ENCODE results near the gene PGAM2. TPM values are rescaled to one million over a fixed set of nuclear protein-coding genes. Genes with fewer than 3 reads are reported as not detected.
A peak's percentile ranks its signal among the peaks of the same experiment; 100 is the strongest.

PGAM2 gene
- total and polyA plus RNA-seq, 2 of the 4 experiments (the other 2 are of a cell fraction), result not detected

DNA sequence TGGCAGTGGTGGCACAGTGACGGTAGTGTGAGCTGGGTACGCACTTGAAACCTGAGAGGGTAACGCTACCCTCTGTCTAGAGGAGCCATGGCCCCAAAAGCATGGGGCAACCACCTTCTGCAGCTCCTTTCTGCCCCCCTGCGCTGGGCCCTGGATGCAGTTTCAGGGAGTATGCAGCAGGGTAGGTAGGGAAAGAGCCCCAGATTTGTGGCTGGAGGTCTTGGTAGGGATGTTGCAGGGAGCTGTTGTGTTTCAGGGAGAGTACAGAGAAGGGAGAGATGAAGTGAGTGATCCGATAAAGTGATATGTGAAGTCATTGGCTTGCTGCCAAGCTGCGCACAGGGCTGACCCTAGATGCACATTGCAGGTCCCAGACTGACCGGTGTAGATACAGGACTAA, 2.7 kb upstream of the PGAM2 start:
- dilution Hi-C loops (cut with HindIII; ENCODE audit: low sequenced_read_pairs, unreplicated experiment), result no loop called here
- BruUV-seq (replicated peaks), result no TSS peak
- H3K79me1 ChIP-seq (ENCODE audit: low read depth in 1 of 2, low read length in 2 of 2), result no peaks in the 10 kb centered on the region
- no peak overlapping the region for H2BK120ac ChIP-seq (ENCODE audit: low read depth, low read length)
- POLR2A ChIA-PET (ENCODE audit: unreplicated experiment), result interaction anchor here (0.9 kb wide), 1 partner anchor 20 kb away, joined by 4 read pairs; no protein-coding TSS in a partner anchor
- no peak overlapping the region for H3K14ac ChIP-seq (replicated peaks; ENCODE audit: low read depth, low read length)
- no peaks in the 10 kb centered on the region for H3K27me3 ChIP-seq (ENCODE audit: control insufficient read depth, insufficient read depth, low read length)
- intact Hi-C loops (cut with micrococcal nuclease), result no loop called here
- no peak overlapping the region for H3K9ac ChIP-seq (ENCODE audit: low read depth, low read length)
- TF ChIP-seq CEBPB (IDR thresholded peaks at IDR 0.05; ENCODE audit: low read depth, low read length) (no peak), POLR2A (IDR thresholded peaks at IDR 0.05; ENCODE audit: low read depth, low read length) (peak; percentile 58)
- H2BK5ac ChIP-seq (ENCODE audit: low read depth, low read length, poor library complexity, severe bottlenecking), result no peak overlapping the region
- H3K56ac ChIP-seq (ENCODE audit: extremely low read depth, insufficient read depth, low read length), result no peak overlapping the region
- CTCF ChIA-PET, result no interaction called here
- H3K36me3 ChIP-seq (ENCODE audit: control insufficient read depth, insufficient read depth, low read length), result peaks cover 4% of the 10 kb centered on the region; the same call in 1 of the 2 replicates
- H2BK15ac ChIP-seq (ENCODE audit: low read depth, low read length), result no peak overlapping the region
- no peak overlapping the region for H3K4me3 ChIP-seq (ENCODE audit: insufficient read depth, low read depth, low read length)
- no peak overlapping the region for H2BK20ac ChIP-seq (ENCODE audit: low read depth, low read length)
- peaks cover 18% of the 10 kb centered on the region for H4K20me1 ChIP-seq (ENCODE audit: insufficient read depth, low read length)
- H3K27ac ChIP-seq (ENCODE audit: insufficient read depth, low read length), result no peak overlapping the region
- peaks cover 19% of the 10 kb centered on the region for H3K4me1 ChIP-seq (ENCODE audit: control insufficient read depth, insufficient read depth, low read length)
- no peak overlapping the region for H2AK5ac ChIP-seq (ENCODE audit: low read depth, low read length)
- no peak overlapping the region for H3K23ac ChIP-seq (ENCODE audit: low read depth, low read length)
- in situ Hi-C loops (cut with MboI; ENCODE audit: low sequenced_read_pairs), result loop anchor here (5.0 kb wide), 1 partner anchor 129 kb away; no protein-coding TSS in a partner anchor
- WGBS, 2 experiments (ENCODE audit: extremely low coverage in 2 of 2, insufficient read length in 1 of 2), result 67% methylated on average over 2 of the region's 7 CpGs; no CpG with 5 or more reads in 1 of the 2 experiments
- no peak overlapping the region for H4K8ac ChIP-seq (ENCODE audit: low read depth in 2 of 2, low read length in 2 of 2)
- no peak overlapping the region for H2AK9ac ChIP-seq (replicated peaks; ENCODE audit: low read depth, low read length, poor library complexity)
- H4K91ac ChIP-seq (ENCODE audit: insufficient read depth, low read depth, low read length), result no peak overlapping the region
- H3K9me1 ChIP-seq (ENCODE audit: insufficient read depth, low read length), result no peaks in the 10 kb centered on the region; the same call in 1 of the 2 replicates
- ATAC-seq (ENCODE audit: low read depth), result no peak
- H4K5ac ChIP-seq (ENCODE audit: low read depth, low read length), result no peak overlapping the region
- DNase-seq, result peak; percentile 50
- H3K9me3 ChIP-seq (ENCODE audit: control insufficient read depth, insufficient read depth, low read length), result no peaks in the 10 kb centered on the region
- no peak overlapping the region for H3K18ac ChIP-seq (ENCODE audit: low read depth, low read length)
- H2AFZ ChIP-seq (replicated peaks; ENCODE audit: low read length, poor library complexity), result no peak overlapping the region
- H3K4me2 ChIP-seq (ENCODE audit: low read depth, low read length), result no peak overlapping the region
- H3K4ac ChIP-seq (ENCODE audit: low read depth, low read length), result no peak overlapping the region
